A673 (cell line): Measurements from ENCODE around the gene KCNMA1.

Experiments used
- CTCF ChIP-seq: fragments of 300-800, 200-600 bp; sonication (generic); conservative IDR thresholded peaks from 2 replicates; pipeline ENCODE4 v1.5.1; 2017; ENCODE audit warnings: low read depth, mild to moderate bottlenecking, antibody characterized with exemption, low read length, moderate library complexity, mixed read lengths
- EZH2 ChIP-seq: fragments of 200-600 bp; sonication (generic); IDR thresholded peaks from 2 replicates; pipeline ENCODE4 v1.6.1; 2017; ENCODE audit warnings: borderline replicate concordance, low read depth, mild to moderate bottlenecking, mixed read lengths, antibody characterized with exemption, low read length; ENCODE audit not compliant: poor library complexity, severe bottlenecking

DNA sequence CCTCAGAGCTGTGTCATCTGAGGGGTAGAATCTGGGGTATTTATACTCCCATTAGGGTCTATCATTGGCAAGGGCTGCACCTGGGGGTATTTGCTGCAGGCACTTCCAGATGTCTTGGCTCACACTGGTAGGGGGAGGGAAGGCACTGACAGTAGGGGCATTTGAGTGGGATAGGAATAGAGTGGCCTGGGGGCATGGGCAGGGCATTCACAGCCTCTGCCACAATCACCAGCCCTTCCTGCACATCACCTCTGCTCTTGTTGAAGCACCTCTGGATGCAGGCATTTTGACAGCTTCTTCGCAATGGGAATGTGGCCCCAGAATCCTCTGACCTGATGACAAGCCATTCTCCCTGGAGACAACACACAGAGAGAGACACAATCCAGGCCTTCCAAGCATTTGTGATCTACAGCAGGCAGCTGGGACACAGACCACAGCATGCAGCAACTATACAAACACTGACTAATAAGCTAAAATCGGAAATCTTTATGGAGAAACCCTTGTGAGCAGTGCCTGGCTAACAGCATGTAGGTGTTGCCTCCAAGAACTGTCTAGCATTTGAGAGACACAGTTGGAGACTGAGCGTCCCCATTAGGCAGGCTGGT lies 178.5 kb downstream of the KCNMA1 start:
- TF ChIP-seq CTCF (no peak), EZH2 (no peak)
